ENCODE measurements around the gene SPSB2. TPM values are rescaled to one million over a fixed set of nuclear protein-coding genes. Genes with fewer than 3 reads are reported as not detected.

The SPSB2 gene
- polyA plus RNA-seq, 1 donor from 2014 or later: 12.8 TPM

GRCh38 chr12:6851153-6851920 lies 21.8 kb downstream of the SPSB2 start, which contains the start of gene CDCA3:
CDCA3 (minus strand) TSS chr12:6851286; CDS start chr12:6850952, 334 bp downstream.
- TF ChIP-seq SMC3 (conservative IDR thresholded peaks at IDR 0.05; ENCODE audit: poor library complexity): peak; percentile 54
- TF ChIP-seq EZH2 (IDR thresholded peaks at IDR 0.05; ENCODE audit: borderline replicate concordance, insufficient read depth, low read length, poor library complexity, severe bottlenecking): no peak
- no peak for TF ChIP-seq CTCF (IDR thresholded peaks at IDR 0.05; ENCODE audit: poor library complexity, severe bottlenecking)
- peak; percentile 38 for TF ChIP-seq RAD21 (conservative IDR thresholded peaks at IDR 0.05)
- peak; percentile 89 for TF ChIP-seq REST (IDR thresholded peaks at IDR 0.05; ENCODE audit: borderline replicate concordance)
- TF ChIP-seq EP300 (conservative IDR thresholded peaks at IDR 0.05; ENCODE audit: poor library complexity, severe bottlenecking): peak; percentile 59
- TF ChIP-seq TAF1 (IDR thresholded peaks at IDR 0.05; ENCODE audit: low read depth): no peak
- TF ChIP-seq POLR2AphosphoS5 (IDR thresholded peaks at IDR 0.05): peak; percentile 74
- TF ChIP-seq MXI1 (conservative IDR thresholded peaks at IDR 0.05; ENCODE audit: poor library complexity, severe bottlenecking): peak; percentile 98
- Histone ChIP-seq H3K79me2 (replicated peaks; ENCODE audit: insufficient read depth, low read length) (peaks cover 30% of the 10 kb centered on the region), H3K9me2 (ENCODE audit: insufficient read depth, low read length) (no peaks in the 10 kb centered on the region), H3K36me3 (ENCODE audit: insufficient read depth, low read length) (no peaks in the 10 kb centered on the region), H2AFZ (ENCODE audit: low read depth, low read length) (peak within 1 kb of the TSS; percentile 56), H3K9me3 (ENCODE audit: low read length) (no peaks in the 10 kb centered on the region), H3F3A (ENCODE audit: insufficient read depth, low read length, poor library complexity, severe bottlenecking) (peaks cover 5% of the 10 kb centered on the region), H3K27me3 (ENCODE audit: insufficient read depth, low read depth, low read length) (no peaks in the 10 kb centered on the region), H3K4me2 (ENCODE audit: low read length) (no peak within 1 kb of the TSS), H3K27ac (ENCODE audit: low read length) (peak within 1 kb of the TSS; percentile 98), H4K20me1 (ENCODE audit: insufficient read depth) (no peaks in the 10 kb centered on the region), H3K4me3 (ENCODE audit: low read length) (peak within 1 kb of the TSS; percentile 75), H3K9ac (ENCODE audit: low read length) (peak within 1 kb of the TSS; percentile 87)

GRCh38 chr12:6850796-6851152 lies 22.3 kb downstream of the SPSB2 start:
- Histone ChIP-seq H3K4me2 (ENCODE audit: low read length) (no peak overlapping the region), H2AFZ (ENCODE audit: low read depth, low read length) (no peak overlapping the region), H3K9ac (ENCODE audit: low read length) (no peak overlapping the region), H4K20me1 (ENCODE audit: insufficient read depth) (no peaks in the 10 kb centered on the region), H3K27ac (ENCODE audit: low read length) (no peak overlapping the region), H3K9me3 (ENCODE audit: low read length) (no peaks in the 10 kb centered on the region), H3K36me3 (ENCODE audit: insufficient read depth, low read length) (no peaks in the 10 kb centered on the region), H3K4me3 (ENCODE audit: low read length) (peak overlapping the region; percentile 75), H3K9me2 (ENCODE audit: insufficient read depth, low read length) (no peaks in the 10 kb centered on the region), H3F3A (ENCODE audit: insufficient read depth, low read length, poor library complexity, severe bottlenecking) (peaks cover 5% of the 10 kb centered on the region), H3K79me2 (replicated peaks; ENCODE audit: insufficient read depth, low read length) (peaks cover 30% of the 10 kb centered on the region), H3K27me3 (ENCODE audit: insufficient read depth, low read depth, low read length) (no peaks in the 10 kb centered on the region)
- no peak for TF ChIP-seq RAD21 (conservative IDR thresholded peaks at IDR 0.05)
- TF ChIP-seq MXI1 (conservative IDR thresholded peaks at IDR 0.05; ENCODE audit: poor library complexity, severe bottlenecking): no peak
- no peak for TF ChIP-seq SMC3 (conservative IDR thresholded peaks at IDR 0.05; ENCODE audit: poor library complexity)
- TF ChIP-seq POLR2AphosphoS5 (IDR thresholded peaks at IDR 0.05): no peak
- TF ChIP-seq REST (IDR thresholded peaks at IDR 0.05; ENCODE audit: borderline replicate concordance): no peak
- TF ChIP-seq EZH2 (IDR thresholded peaks at IDR 0.05; ENCODE audit: borderline replicate concordance, insufficient read depth, low read length, poor library complexity, severe bottlenecking): no peak
- TF ChIP-seq EP300 (conservative IDR thresholded peaks at IDR 0.05; ENCODE audit: poor library complexity, severe bottlenecking): no peak
- TF ChIP-seq TAF1 (IDR thresholded peaks at IDR 0.05; ENCODE audit: low read depth): no peak
- no peak for TF ChIP-seq CTCF (IDR thresholded peaks at IDR 0.05; ENCODE audit: poor library complexity, severe bottlenecking)
